ENCODE results near the gene PCDHB2.
"Not testable (repeated sequence)": the region's sequence is repeated elsewhere in the genome, so short reads cannot be mapped to it uniquely, and the experiment has no call there.

PCDHB2 gene

DNA sequence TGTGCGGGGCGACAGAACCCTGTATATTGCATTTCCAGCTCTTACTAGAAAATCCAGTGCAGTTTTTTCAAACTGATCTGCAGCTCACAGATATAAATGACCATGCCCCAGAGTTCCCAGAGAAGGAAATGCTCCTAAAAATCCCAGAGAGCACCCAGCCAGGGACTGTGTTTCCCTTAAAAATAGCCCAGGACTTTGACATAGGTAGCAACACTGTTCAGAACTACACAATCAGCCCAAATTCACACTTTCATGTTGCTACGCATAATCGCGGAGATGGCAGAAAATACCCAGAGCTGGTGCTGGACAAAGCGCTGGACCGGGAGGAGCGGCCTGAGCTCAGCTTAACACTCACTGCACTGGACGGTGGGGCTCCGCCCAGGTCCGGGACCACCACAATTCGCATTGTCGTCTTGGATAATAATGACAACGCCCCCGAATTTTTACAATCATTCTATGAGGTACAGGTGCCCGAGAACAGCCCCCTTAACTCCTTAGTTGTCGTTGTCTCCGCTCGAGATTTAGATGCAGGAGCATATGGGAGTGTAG is 41.4 kb downstream of the PCDHB2 start:
- DNase-seq (ENCODE audit: low spot score), result no peak

DNA sequence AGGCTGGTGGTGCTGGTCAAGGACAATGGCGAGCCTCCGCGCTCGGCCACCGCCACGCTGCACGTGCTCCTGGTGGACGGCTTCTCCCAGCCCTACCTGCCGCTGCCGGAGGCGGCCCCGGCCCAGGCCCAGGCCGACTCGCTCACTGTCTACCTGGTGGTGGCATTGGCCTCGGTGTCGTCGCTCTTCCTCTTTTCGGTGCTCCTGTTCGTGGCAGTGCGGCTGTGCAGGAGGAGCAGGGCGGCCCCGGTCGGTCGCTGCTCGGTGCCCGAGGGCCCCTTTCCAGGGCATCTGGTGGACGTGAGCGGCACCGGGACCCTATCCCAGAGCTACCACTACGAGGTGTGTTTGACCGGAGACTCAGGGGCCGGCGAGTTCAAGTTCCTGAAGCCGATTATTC is 42.9 kb downstream of the PCDHB2 start:
- not testable (repeated sequence) for DNase-seq (ENCODE audit: low spot score)
